ENCODE results near the gene ZC3H10.
A peak's percentile ranks its signal among the peaks of the same experiment; 100 is the strongest.

The ZC3H10 gene

GRCh38 chr12:56101045-56101444, 17.0 kb upstream of the ZC3H10 start:
- H3K36me3 ChIP-seq (ENCODE audit: control insufficient read depth, insufficient read depth, low read length): no peaks in the 10 kb centered on the region
- peak overlapping the region; percentile 31 for H3K27ac ChIP-seq (ENCODE audit: insufficient read depth, low read length, poor library complexity, severe bottlenecking)
- no peak overlapping the region for H3K4me3 ChIP-seq (ENCODE audit: insufficient read depth, low read depth, low read length, poor library complexity, severe bottlenecking)
- no peak for DNase-seq
- peaks cover 35% of the 10 kb centered on the region for H3K4me1 ChIP-seq (ENCODE audit: control insufficient read depth, insufficient read depth, low read length, poor library complexity, severe bottlenecking)
- H3K9me3 ChIP-seq (ENCODE audit: control insufficient read depth, low read length): no peaks in the 10 kb centered on the region
- no peaks in the 10 kb centered on the region for H3K27me3 ChIP-seq (replicated peaks; ENCODE audit: control insufficient read depth, insufficient read depth, low read length, poor library complexity, severe bottlenecking)

GRCh38 chr12:56102683-56103065, 15.4 kb upstream of the ZC3H10 start:
- Histone ChIP-seq H3K4me1 (ENCODE audit: control insufficient read depth, insufficient read depth, low read length, poor library complexity, severe bottlenecking) (peaks cover 36% of the 10 kb centered on the region), H3K4me3 (ENCODE audit: insufficient read depth, low read depth, low read length, poor library complexity, severe bottlenecking) (peak overlapping the region; percentile 20), H3K27ac (ENCODE audit: insufficient read depth, low read length, poor library complexity, severe bottlenecking) (peak overlapping the region; percentile 87), H3K9me3 (ENCODE audit: control insufficient read depth, low read length) (no peaks in the 10 kb centered on the region), H3K27me3 (replicated peaks; ENCODE audit: control insufficient read depth, insufficient read depth, low read length, poor library complexity, severe bottlenecking) (no peaks in the 10 kb centered on the region), H3K36me3 (ENCODE audit: control insufficient read depth, insufficient read depth, low read length) (peaks cover 11% of the 10 kb centered on the region)
- no peak for DNase-seq

- peak overlapping the region; percentile 87 for H3K27ac ChIP-seq (ENCODE audit: insufficient read depth, low read length, poor library complexity, severe bottlenecking)
- H3K4me1 ChIP-seq (ENCODE audit: control insufficient read depth, insufficient read depth, low read length, poor library complexity, severe bottlenecking): peaks cover 36% of the 10 kb centered on the region
- no peak for DNase-seq
- H3K36me3 ChIP-seq (ENCODE audit: control insufficient read depth, insufficient read depth, low read length): peaks cover 16% of the 10 kb centered on the region
- H3K4me3 ChIP-seq (ENCODE audit: insufficient read depth, low read depth, low read length, poor library complexity, severe bottlenecking): peak overlapping the region; percentile 75
- no peaks in the 10 kb centered on the region for H3K9me3 ChIP-seq (ENCODE audit: control insufficient read depth, low read length)
- H3K27me3 ChIP-seq (replicated peaks; ENCODE audit: control insufficient read depth, insufficient read depth, low read length, poor library complexity, severe bottlenecking): no peaks in the 10 kb centered on the region
Observed at GRCh38 chr12:56103066-56103711, 14.9 kb upstream of the ZC3H10 start.

- peak overlapping the region; percentile 75 for H3K4me3 ChIP-seq (ENCODE audit: insufficient read depth, low read depth, low read length, poor library complexity, severe bottlenecking)
- DNase-seq: no peak
- no peaks in the 10 kb centered on the region for H3K27me3 ChIP-seq (replicated peaks; ENCODE audit: control insufficient read depth, insufficient read depth, low read length, poor library complexity, severe bottlenecking)
- H3K9me3 ChIP-seq (ENCODE audit: control insufficient read depth, low read length): no peaks in the 10 kb centered on the region
- peaks cover 20% of the 10 kb centered on the region for H3K36me3 ChIP-seq (ENCODE audit: control insufficient read depth, insufficient read depth, low read length)
- H3K4me1 ChIP-seq (ENCODE audit: control insufficient read depth, insufficient read depth, low read length, poor library complexity, severe bottlenecking): peaks cover 36% of the 10 kb centered on the region
- peak overlapping the region; percentile 87 for H3K27ac ChIP-seq (ENCODE audit: insufficient read depth, low read length, poor library complexity, severe bottlenecking)
Observed at GRCh38 chr12:56103823-56104108, 14.3 kb upstream of the ZC3H10 start.

GRCh38 chr12:56104109-56104814, 13.8 kb upstream of the ZC3H10 start, which contains the start of gene PA2G4:
Gene PA2G4, plus strand, starts transcription at chr12:56104559. Its CDS starts 179 bp downstream, at chr12:56104738.
- Histone ChIP-seq H3K4me1 (ENCODE audit: control insufficient read depth, insufficient read depth, low read length, poor library complexity, severe bottlenecking) (peaks cover 36% of the 10 kb centered on the region), H3K27me3 (replicated peaks; ENCODE audit: control insufficient read depth, insufficient read depth, low read length, poor library complexity, severe bottlenecking) (no peaks in the 10 kb centered on the region), H3K27ac (ENCODE audit: insufficient read depth, low read length, poor library complexity, severe bottlenecking) (peak within 1 kb of the TSS; percentile 87), H3K9me3 (ENCODE audit: control insufficient read depth, low read length) (no peaks in the 10 kb centered on the region), H3K36me3 (ENCODE audit: control insufficient read depth, insufficient read depth, low read length) (peaks cover 25% of the 10 kb centered on the region), H3K4me3 (ENCODE audit: insufficient read depth, low read depth, low read length, poor library complexity, severe bottlenecking) (peak within 1 kb of the TSS; percentile 75)
- DNase-seq: peak; percentile 92 to 94 (median 93)

GRCh38 chr12:56104815-56105608, 13.1 kb upstream of the ZC3H10 start:
- peaks cover 31% of the 10 kb centered on the region for H3K36me3 ChIP-seq (ENCODE audit: control insufficient read depth, insufficient read depth, low read length)
- peaks cover 36% of the 10 kb centered on the region for H3K4me1 ChIP-seq (ENCODE audit: control insufficient read depth, insufficient read depth, low read length, poor library complexity, severe bottlenecking)
- H3K4me3 ChIP-seq (ENCODE audit: insufficient read depth, low read depth, low read length, poor library complexity, severe bottlenecking): peak overlapping the region; percentile 75
- no peaks in the 10 kb centered on the region for H3K9me3 ChIP-seq (ENCODE audit: control insufficient read depth, low read length)
- no peak for DNase-seq
- no peaks in the 10 kb centered on the region for H3K27me3 ChIP-seq (replicated peaks; ENCODE audit: control insufficient read depth, insufficient read depth, low read length, poor library complexity, severe bottlenecking)
- peak overlapping the region; percentile 87 for H3K27ac ChIP-seq (ENCODE audit: insufficient read depth, low read length, poor library complexity, severe bottlenecking)

- Histone ChIP-seq H3K36me3 (ENCODE audit: control insufficient read depth, insufficient read depth, low read length) (peaks cover 36% of the 10 kb centered on the region), H3K27me3 (replicated peaks; ENCODE audit: control insufficient read depth, insufficient read depth, low read length, poor library complexity, severe bottlenecking) (no peaks in the 10 kb centered on the region), H3K9me3 (ENCODE audit: control insufficient read depth, low read length) (no peaks in the 10 kb centered on the region), H3K4me1 (ENCODE audit: control insufficient read depth, insufficient read depth, low read length, poor library complexity, severe bottlenecking) (peaks cover 36% of the 10 kb centered on the region), H3K27ac (ENCODE audit: insufficient read depth, low read length, poor library complexity, severe bottlenecking) (peak overlapping the region; percentile 87), H3K4me3 (ENCODE audit: insufficient read depth, low read depth, low read length, poor library complexity, severe bottlenecking) (peak overlapping the region; percentile 75)
- DNase-seq: no peak
Observed at GRCh38 chr12:56105609-56105902, 12.5 kb upstream of the ZC3H10 start.

GRCh38 chr12:56107242-56107641, 10.8 kb upstream of the ZC3H10 start:
- peaks cover 53% of the 10 kb centered on the region for H3K36me3 ChIP-seq (ENCODE audit: control insufficient read depth, insufficient read depth, low read length)
- no peak overlapping the region for H3K4me3 ChIP-seq (ENCODE audit: insufficient read depth, low read depth, low read length, poor library complexity, severe bottlenecking)
- DNase-seq: no peak
- H3K4me1 ChIP-seq (ENCODE audit: control insufficient read depth, insufficient read depth, low read length, poor library complexity, severe bottlenecking): peaks cover 32% of the 10 kb centered on the region
- no peaks in the 10 kb centered on the region for H3K27me3 ChIP-seq (replicated peaks; ENCODE audit: control insufficient read depth, insufficient read depth, low read length, poor library complexity, severe bottlenecking)
- no peaks in the 10 kb centered on the region for H3K9me3 ChIP-seq (ENCODE audit: control insufficient read depth, low read length)
- no peak overlapping the region for H3K27ac ChIP-seq (ENCODE audit: insufficient read depth, low read length, poor library complexity, severe bottlenecking)

GRCh38 chr12:56110571-56110970, 7.5 kb upstream of the ZC3H10 start:
- DNase-seq: no peak
- no peak overlapping the region for H3K4me3 ChIP-seq (ENCODE audit: insufficient read depth, low read depth, low read length, poor library complexity, severe bottlenecking)
- H3K4me1 ChIP-seq (ENCODE audit: control insufficient read depth, insufficient read depth, low read length, poor library complexity, severe bottlenecking): peaks cover 7% of the 10 kb centered on the region
- H3K27ac ChIP-seq (ENCODE audit: insufficient read depth, low read length, poor library complexity, severe bottlenecking): no peak overlapping the region
- H3K9me3 ChIP-seq (ENCODE audit: control insufficient read depth, low read length): no peaks in the 10 kb centered on the region
- H3K36me3 ChIP-seq (ENCODE audit: control insufficient read depth, insufficient read depth, low read length): peaks cover 60% of the 10 kb centered on the region
- no peaks in the 10 kb centered on the region for H3K27me3 ChIP-seq (replicated peaks; ENCODE audit: control insufficient read depth, insufficient read depth, low read length, poor library complexity, severe bottlenecking)

GRCh38 chr12:56114084-56114483, 4.0 kb upstream of the ZC3H10 start:
- Histone ChIP-seq H3K4me1 (ENCODE audit: control insufficient read depth, insufficient read depth, low read length, poor library complexity, severe bottlenecking) (peaks cover 22% of the 10 kb centered on the region), H3K4me3 (ENCODE audit: insufficient read depth, low read depth, low read length, poor library complexity, severe bottlenecking) (no peak overlapping the region), H3K27ac (ENCODE audit: insufficient read depth, low read length, poor library complexity, severe bottlenecking) (no peak overlapping the region), H3K9me3 (ENCODE audit: control insufficient read depth, low read length) (no peaks in the 10 kb centered on the region), H3K36me3 (ENCODE audit: control insufficient read depth, insufficient read depth, low read length) (peaks cover 37% of the 10 kb centered on the region), H3K27me3 (replicated peaks; ENCODE audit: control insufficient read depth, insufficient read depth, low read length, poor library complexity, severe bottlenecking) (no peaks in the 10 kb centered on the region)
- DNase-seq: no peak

All from effector memory CD4-positive, alpha-beta T cell (primary cell).